ENCODE measurements around the gene PTER. TPM values are rescaled to one million over a fixed set of nuclear protein-coding genes. Genes with fewer than 3 reads are reported as not detected.
A peak's percentile ranks its signal among the peaks of the same experiment; 100 is the strongest.

PTER gene
- total RNA-seq = 10 to 100 TPM; 21.0 to 31.2 (median 24.4) TPM

GRCh38 chr10:16436758-16437539 is at the start of gene PTER:
Gene PTER, plus strand, starts transcription at chr10:16437010. Its CDS starts 47,375 bp downstream, at chr10:16484385.
- DNase-seq = peak; percentile 96 to 98
- no peak for TF ChIP-seq CTCF (IDR thresholded peaks at IDR 0.05)
- peak; percentile 35 to 94 for TF ChIP-seq POLR2A (IDR thresholded peaks at IDR 0.05)
- H3K4me1 ChIP-seq = peaks cover 32 to 35% of the 10 kb centered on the region in 2 donors
- intact Hi-C loops (cut with DNase I) = loop anchor here (10.0 kb wide), 1 partner anchor 48 kb away; no protein-coding TSS in a partner anchor
- 6 to 8% methylated on average over 49 of the region's 49 CpGs for WGBS, 2 donors
- no peaks in the 10 kb centered on the region for H3K27me3 ChIP-seq
- peak within 1 kb of the TSS; percentile 3 to 42 (median 27) for H3K4me3 ChIP-seq (replicated peaks in 1 of 3)
- H3K27ac ChIP-seq = peak within 1 kb of the TSS; percentile 70 to 86 (median 85)
- no peaks in the 10 kb centered on the region for H3K9me3 ChIP-seq
- no peaks in the 10 kb centered on the region for H3K36me3 ChIP-seq

GRCh38 chr10:16392531-16393069 is 44.2 kb upstream of the PTER start:
- intact Hi-C loops (cut with DNase I) = no loop called here
- Histone ChIP-seq H3K36me3 (no peaks in the 10 kb centered on the region), H3K4me1 (no peaks in the 10 kb centered on the region), H3K9me3 (no peaks in the 10 kb centered on the region), H3K4me3 (replicated peaks in 1 of 3) (no peak overlapping the region), H3K27me3 (no peaks in the 10 kb centered on the region), H3K27ac (no peak overlapping the region)
- 63 to 75% methylated on average over 3 of the region's 3 CpGs for WGBS, 2 donors
- no peak for DNase-seq
- no peak for TF ChIP-seq CTCF (IDR thresholded peaks at IDR 0.05)
- TF ChIP-seq POLR2A (IDR thresholded peaks at IDR 0.05) = no peak

GRCh38 chr10:16393271-16393858 is 43.4 kb upstream of the PTER start:
- Histone ChIP-seq H3K27me3 (no peaks in the 10 kb centered on the region), H3K4me3 (replicated peaks in 1 of 3) (no peak overlapping the region), H3K4me1 (no peaks in the 10 kb centered on the region), H3K9me3 (no peaks in the 10 kb centered on the region), H3K36me3 (no peaks in the 10 kb centered on the region), H3K27ac (no peak overlapping the region)
- WGBS, 2 donors = 84% methylated on average over 4 of the region's 4 CpGs
- TF ChIP-seq CTCF (IDR thresholded peaks at IDR 0.05) (no peak), POLR2A (IDR thresholded peaks at IDR 0.05) (no peak)
- DNase-seq = no peak
- intact Hi-C loops (cut with DNase I) = no loop called here

- intact Hi-C loops (cut with DNase I) = no loop called here
- no peak for DNase-seq
- Histone ChIP-seq H3K4me1 (no peaks in the 10 kb centered on the region), H3K9me3 (no peaks in the 10 kb centered on the region), H3K27ac (no peak overlapping the region), H3K36me3 (no peaks in the 10 kb centered on the region), H3K27me3 (no peaks in the 10 kb centered on the region), H3K4me3 (replicated peaks in 1 of 3) (no peak overlapping the region)
- TF ChIP-seq CTCF (IDR thresholded peaks at IDR 0.05) = no peak
- no peak for TF ChIP-seq POLR2A (IDR thresholded peaks at IDR 0.05)
- WGBS, 2 donors = 85 to 93% methylated on average over 2 of the region's 2 CpGs
These were observed 35.4 kb upstream of the PTER start for GRCh38 chr10:16401416-16401815.

- Histone ChIP-seq H3K4me1 (no peaks in the 10 kb centered on the region), H3K27ac (no peak overlapping the region), H3K4me3 (replicated peaks in 1 of 3) (no peak overlapping the region), H3K27me3 (no peaks in the 10 kb centered on the region), H3K36me3 (no peaks in the 10 kb centered on the region), H3K9me3 (no peaks in the 10 kb centered on the region)
- no peak for DNase-seq
- no peak for TF ChIP-seq CTCF (IDR thresholded peaks at IDR 0.05)
- TF ChIP-seq POLR2A (IDR thresholded peaks at IDR 0.05) = no peak
- intact Hi-C loops (cut with DNase I) = no loop called here
- 12 to 21% methylated on average over 3 of the region's 3 CpGs for WGBS, 2 donors
These were observed 28.4 kb upstream of the PTER start for GRCh38 chr10:16408379-16408778.
